ENCODE data around the gene MTHFR. TPM values are rescaled to one million over a fixed set of nuclear protein-coding genes. Genes with fewer than 3 reads are reported as not detected.

The MTHFR gene
- total RNA-seq, 1 donor from 2014 or later: 29.6 TPM

GRCh38 chr1:11779715-11780379, 25.9 kb downstream of the MTHFR start:
- no peak overlapping the region for H3K4me3 Mint-ChIP-seq
- H3K4me1 Mint-ChIP-seq: no peaks in the 10 kb centered on the region
- H3K27ac Mint-ChIP-seq (ENCODE audit: unreplicated experiment): no peak overlapping the region
- DNase-seq (ENCODE audit: low read depth, low spot score): no peak
- H3K36me3 Mint-ChIP-seq (ENCODE audit: low read depth): no peaks in the 10 kb centered on the region
- TF ChIP-seq, protein P1, sequence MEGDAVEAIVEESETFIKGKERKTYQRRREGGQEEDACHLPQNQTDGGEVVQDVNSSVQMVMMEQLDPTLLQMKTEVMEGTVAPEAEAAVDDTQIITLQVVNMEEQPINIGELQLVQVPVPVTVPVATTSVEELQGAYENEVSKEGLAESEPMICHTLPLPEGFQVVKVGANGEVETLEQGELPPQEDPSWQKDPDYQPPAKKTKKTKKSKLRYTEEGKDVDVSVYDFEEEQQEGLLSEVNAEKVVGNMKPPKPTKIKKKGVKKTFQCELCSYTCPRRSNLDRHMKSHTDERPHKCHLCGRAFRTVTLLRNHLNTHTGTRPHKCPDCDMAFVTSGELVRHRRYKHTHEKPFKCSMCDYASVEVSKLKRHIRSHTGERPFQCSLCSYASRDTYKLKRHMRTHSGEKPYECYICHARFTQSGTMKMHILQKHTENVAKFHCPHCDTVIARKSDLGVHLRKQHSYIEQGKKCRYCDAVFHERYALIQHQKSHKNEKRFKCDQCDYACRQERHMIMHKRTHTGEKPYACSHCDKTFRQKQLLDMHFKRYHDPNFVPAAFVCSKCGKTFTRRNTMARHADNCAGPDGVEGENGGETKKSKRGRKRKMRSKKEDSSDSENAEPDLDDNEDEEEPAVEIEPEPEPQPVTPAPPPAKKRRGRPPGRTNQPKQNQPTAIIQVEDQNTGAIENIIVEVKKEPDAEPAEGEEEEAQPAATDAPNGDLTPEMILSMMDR (conservative IDR thresholded peaks at IDR 0.05): no peak
- H3K27me3 Mint-ChIP-seq (ENCODE audit: low read depth): no peaks in the 10 kb centered on the region
- no peaks in the 10 kb centered on the region for H3K9me3 Mint-ChIP-seq

DNA sequence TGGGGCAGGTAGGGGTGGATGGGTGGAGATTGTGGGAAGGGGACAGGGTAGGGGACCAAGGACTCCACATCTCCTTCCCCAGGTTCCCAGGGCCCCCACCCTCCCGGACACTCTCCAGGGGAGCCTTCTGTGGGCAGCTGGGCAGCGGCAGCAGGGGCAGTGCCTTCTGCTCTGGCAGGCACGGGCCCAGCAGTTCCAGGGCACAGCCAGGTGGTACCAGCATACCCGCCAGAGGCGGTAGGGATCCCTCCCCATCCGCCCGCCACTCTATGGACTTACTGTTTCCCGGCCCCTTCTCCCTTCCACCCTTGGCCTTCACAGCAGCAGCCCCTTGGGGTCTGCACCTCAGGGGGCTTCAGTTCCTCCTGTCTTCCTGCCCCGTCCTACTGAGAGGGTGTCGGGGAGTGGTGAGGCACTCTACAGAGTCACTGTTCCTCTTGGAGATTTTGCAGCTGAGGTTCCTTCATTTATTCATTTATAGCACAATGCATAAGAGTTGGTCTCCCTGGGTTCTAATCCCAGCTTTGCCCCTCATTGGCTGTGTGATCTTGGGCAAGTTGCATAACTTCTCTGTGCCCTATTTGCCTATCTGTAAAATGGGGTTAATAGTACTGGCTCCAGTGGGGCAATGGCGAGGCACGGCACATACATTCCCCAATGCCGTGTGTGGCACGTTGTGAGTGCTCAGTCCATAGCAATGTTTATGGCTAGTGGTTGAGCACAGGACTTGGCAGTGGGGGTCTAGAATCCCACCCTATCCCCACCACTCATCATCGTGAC, 26.7 kb downstream of the MTHFR start:
- TF ChIP-seq, protein P1 (conservative IDR thresholded peaks at IDR 0.05): no peak
- H3K27ac Mint-ChIP-seq (ENCODE audit: unreplicated experiment): no peak overlapping the region

DNA sequence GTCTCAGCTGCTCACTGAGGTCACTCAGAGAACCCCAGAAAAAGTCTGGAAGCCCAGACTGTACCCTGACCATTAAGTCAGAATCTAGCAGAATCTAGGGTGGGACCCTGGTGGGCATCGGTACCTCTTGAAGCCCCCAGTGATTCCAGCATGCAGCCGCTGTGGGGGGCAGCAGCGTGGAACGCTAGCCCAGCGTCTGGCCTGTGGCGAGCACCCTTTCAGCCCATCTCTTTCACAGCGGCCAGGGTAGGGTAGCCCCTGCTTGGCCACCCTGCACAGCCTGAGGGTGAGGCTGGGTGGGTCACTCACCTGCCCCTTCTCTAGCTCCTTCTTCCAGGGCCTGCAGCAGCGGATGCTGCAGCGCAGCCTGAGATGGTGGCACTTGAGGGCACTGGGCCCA, 27.4 kb downstream of the MTHFR start:
- DNase-seq (ENCODE audit: low read depth, low spot score): no peak
- Mint-ChIP-seq H3K27me3 (ENCODE audit: low read depth) (no peaks in the 10 kb centered on the region), H3K9me3 (no peaks in the 10 kb centered on the region), H3K4me1 (no peaks in the 10 kb centered on the region), H3K27ac (ENCODE audit: unreplicated experiment) (no peak overlapping the region), H3K36me3 (ENCODE audit: low read depth) (no peaks in the 10 kb centered on the region), H3K4me3 (no peak overlapping the region)
- TF ChIP-seq, protein P1 (conservative IDR thresholded peaks at IDR 0.05): no peak

More for the DNA sequence above, 26.7 kb downstream of the MTHFR start:
- no peak for DNase-seq (ENCODE audit: low read depth, low spot score)
- H3K36me3 Mint-ChIP-seq (ENCODE audit: low read depth): no peaks in the 10 kb centered on the region
- H3K4me3 Mint-ChIP-seq: no peak overlapping the region
- no peaks in the 10 kb centered on the region for H3K4me1 Mint-ChIP-seq
- H3K9me3 Mint-ChIP-seq: no peaks in the 10 kb centered on the region
- no peaks in the 10 kb centered on the region for H3K27me3 Mint-ChIP-seq (ENCODE audit: low read depth)

GRCh38 chr1:11777658-11778322, 28.0 kb downstream of the MTHFR start:
- DNase-seq (ENCODE audit: low read depth, low spot score): no peak
- TF ChIP-seq, protein P1 (conservative IDR thresholded peaks at IDR 0.05): no peak
- H3K4me1 Mint-ChIP-seq: no peaks in the 10 kb centered on the region
- H3K9me3 Mint-ChIP-seq: no peaks in the 10 kb centered on the region
- H3K4me3 Mint-ChIP-seq: no peak overlapping the region
- H3K27me3 Mint-ChIP-seq (ENCODE audit: low read depth): no peaks in the 10 kb centered on the region
- H3K36me3 Mint-ChIP-seq (ENCODE audit: low read depth): no peaks in the 10 kb centered on the region
- H3K27ac Mint-ChIP-seq (ENCODE audit: unreplicated experiment): no peak overlapping the region

DNA sequence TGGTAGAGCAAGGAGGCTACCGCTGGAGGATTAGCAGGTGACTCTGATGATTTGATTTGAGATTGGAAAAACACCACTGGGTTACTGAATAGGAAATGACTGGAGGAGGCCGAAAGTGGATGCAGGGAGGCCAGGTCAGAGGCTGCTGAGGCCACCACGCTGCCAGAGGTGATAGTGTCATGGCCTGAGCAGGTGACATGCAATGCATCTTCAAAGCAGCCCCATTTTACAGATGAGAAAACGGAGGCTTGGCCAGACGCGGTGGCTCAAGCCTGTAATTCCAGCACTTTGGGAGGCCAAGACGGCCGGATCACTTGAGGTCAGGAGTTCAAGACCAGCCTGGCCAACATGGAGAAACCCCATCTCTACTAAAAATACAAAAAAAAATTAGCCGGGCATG, 31.0 kb downstream of the MTHFR start:
- DNase-seq (ENCODE audit: low read depth, low spot score): no peak
- Mint-ChIP-seq H3K36me3 (ENCODE audit: low read depth) (no peaks in the 10 kb centered on the region), H3K27me3 (ENCODE audit: low read depth) (no peaks in the 10 kb centered on the region), H3K27ac (ENCODE audit: unreplicated experiment) (peak overlapping the region; percentile 0), H3K4me1 (no peaks in the 10 kb centered on the region), H3K4me3 (no peak overlapping the region), H3K9me3 (no peaks in the 10 kb centered on the region)
- TF ChIP-seq, protein P1 (conservative IDR thresholded peaks at IDR 0.05): no peak

Data from neural crest cell (in vitro differentiated cells).